ENCODE results near the gene GPR78.

The GPR78 gene

GRCh38 chr4:8547108-8547911 lies 32.9 kb upstream of the GPR78 start:
- Histone ChIP-seq H3K4me1 (ENCODE audit: low read depth, poor library complexity, severe bottlenecking) (no peaks in the 10 kb centered on the region), H4K20me1 (ENCODE audit: insufficient read depth) (no peaks in the 10 kb centered on the region), H3K4me3 (IDR thresholded peaks at IDR 0.05; ENCODE audit: insufficient read depth, low read depth, low read length) (no peak overlapping the region), H3K4me2 (no peak overlapping the region), H3K36me3 (ENCODE audit: insufficient read depth) (no peaks in the 10 kb centered on the region), H2AFZ (ENCODE audit: low read depth) (no peak overlapping the region), H3K27ac (no peak overlapping the region), H3K9ac (no peak overlapping the region), H3K27me3 (ENCODE audit: insufficient read depth, low read depth) (no peaks in the 10 kb centered on the region), H3K79me2 (ENCODE audit: insufficient read depth, low read depth) (no peaks in the 10 kb centered on the region)
- peak; percentile 18; the same call in 1 of the 2 replicates for TF ChIP-seq CTCF (conservative IDR thresholded peaks at IDR 0.05; ENCODE audit: low read depth, low read length)

GRCh38 chr4:8547912-8548730 lies 32.1 kb upstream of the GPR78 start:
- TF ChIP-seq CTCF (conservative IDR thresholded peaks at IDR 0.05; ENCODE audit: low read depth, low read length), result no peak
- no peaks in the 10 kb centered on the region for H3K27me3 ChIP-seq (ENCODE audit: insufficient read depth, low read depth)
- H2AFZ ChIP-seq (ENCODE audit: low read depth), result no peak overlapping the region
- no peak overlapping the region for H3K4me3 ChIP-seq (IDR thresholded peaks at IDR 0.05; ENCODE audit: insufficient read depth, low read depth, low read length)
- no peaks in the 10 kb centered on the region for H3K79me2 ChIP-seq (ENCODE audit: insufficient read depth, low read depth)
- H3K4me2 ChIP-seq, result no peak overlapping the region
- no peaks in the 10 kb centered on the region for H3K4me1 ChIP-seq (ENCODE audit: low read depth, poor library complexity, severe bottlenecking)
- no peaks in the 10 kb centered on the region for H4K20me1 ChIP-seq (ENCODE audit: insufficient read depth)
- no peak overlapping the region for H3K9ac ChIP-seq
- no peaks in the 10 kb centered on the region for H3K36me3 ChIP-seq (ENCODE audit: insufficient read depth)
- no peak overlapping the region for H3K27ac ChIP-seq

GRCh38 chr4:8548731-8549351 lies 31.4 kb upstream of the GPR78 start:
- H3K9ac ChIP-seq, result no peak overlapping the region
- no peaks in the 10 kb centered on the region for H3K79me2 ChIP-seq (ENCODE audit: insufficient read depth, low read depth)
- no peaks in the 10 kb centered on the region for H3K4me1 ChIP-seq (ENCODE audit: low read depth, poor library complexity, severe bottlenecking)
- TF ChIP-seq CTCF (conservative IDR thresholded peaks at IDR 0.05; ENCODE audit: low read depth, low read length), result no peak
- no peak overlapping the region for H3K27ac ChIP-seq
- no peaks in the 10 kb centered on the region for H4K20me1 ChIP-seq (ENCODE audit: insufficient read depth)
- H3K27me3 ChIP-seq (ENCODE audit: insufficient read depth, low read depth), result no peaks in the 10 kb centered on the region
- no peak overlapping the region for H3K4me3 ChIP-seq (IDR thresholded peaks at IDR 0.05; ENCODE audit: insufficient read depth, low read depth, low read length)
- no peaks in the 10 kb centered on the region for H3K36me3 ChIP-seq (ENCODE audit: insufficient read depth)
- no peak overlapping the region for H3K4me2 ChIP-seq
- no peak overlapping the region for H2AFZ ChIP-seq (ENCODE audit: low read depth)

GRCh38 chr4:8549352-8549931 lies 30.8 kb upstream of the GPR78 start:
- H3K79me2 ChIP-seq (ENCODE audit: insufficient read depth, low read depth), result no peaks in the 10 kb centered on the region
- no peaks in the 10 kb centered on the region for H3K27me3 ChIP-seq (ENCODE audit: insufficient read depth, low read depth)
- H3K4me2 ChIP-seq, result no peak overlapping the region
- no peaks in the 10 kb centered on the region for H4K20me1 ChIP-seq (ENCODE audit: insufficient read depth)
- no peaks in the 10 kb centered on the region for H3K4me1 ChIP-seq (ENCODE audit: low read depth, poor library complexity, severe bottlenecking)
- H2AFZ ChIP-seq (ENCODE audit: low read depth), result no peak overlapping the region
- H3K27ac ChIP-seq, result no peak overlapping the region
- no peak overlapping the region for H3K9ac ChIP-seq
- TF ChIP-seq CTCF (conservative IDR thresholded peaks at IDR 0.05; ENCODE audit: low read depth, low read length), result no peak
- no peaks in the 10 kb centered on the region for H3K36me3 ChIP-seq (ENCODE audit: insufficient read depth)
- H3K4me3 ChIP-seq (IDR thresholded peaks at IDR 0.05; ENCODE audit: insufficient read depth, low read depth, low read length), result no peak overlapping the region
